ENCODE data around the gene MLC1.

Gene MLC1

DNA sequence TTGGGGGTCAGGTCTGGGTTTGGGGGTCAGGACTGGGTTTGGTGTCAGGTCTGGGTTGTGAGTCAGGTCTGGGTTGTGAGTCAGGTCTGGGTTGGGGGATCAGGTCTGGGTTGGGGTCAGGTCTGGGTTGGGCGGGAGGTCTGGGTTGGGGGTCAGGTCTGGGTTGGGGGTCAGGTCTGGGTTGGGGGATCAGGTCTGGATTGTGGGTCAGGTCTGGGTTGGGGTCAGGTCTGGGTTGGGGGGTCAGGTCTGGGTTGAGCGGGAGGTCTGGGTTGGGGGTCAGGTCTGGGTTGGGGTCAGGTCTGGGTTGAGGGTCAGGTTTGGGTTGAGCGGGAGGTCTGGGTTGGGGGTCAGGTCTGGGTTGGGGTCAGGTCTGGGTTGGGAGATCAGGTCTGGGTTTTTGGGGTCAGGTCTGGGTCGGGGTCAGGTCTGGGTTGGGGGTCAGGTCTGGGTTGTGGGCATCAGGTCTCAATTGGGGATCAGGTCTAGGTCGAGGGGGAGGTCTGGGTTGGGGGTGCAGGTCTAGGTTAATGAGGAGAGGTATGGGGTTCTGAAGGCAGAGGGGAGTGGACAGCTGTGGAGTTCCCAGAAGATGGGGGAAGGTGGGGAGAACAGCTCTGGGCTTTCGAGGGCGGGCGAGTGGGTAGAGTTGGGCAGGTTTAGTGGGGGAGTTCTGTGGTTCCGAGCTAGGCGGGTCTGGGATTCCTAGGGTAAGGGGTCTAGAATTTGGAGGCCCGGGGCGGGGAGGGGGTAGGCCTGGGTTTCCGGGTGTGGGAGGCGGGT is 27.8 kb downstream of the MLC1 start:
- TF ChIP-seq, protein P1, sequence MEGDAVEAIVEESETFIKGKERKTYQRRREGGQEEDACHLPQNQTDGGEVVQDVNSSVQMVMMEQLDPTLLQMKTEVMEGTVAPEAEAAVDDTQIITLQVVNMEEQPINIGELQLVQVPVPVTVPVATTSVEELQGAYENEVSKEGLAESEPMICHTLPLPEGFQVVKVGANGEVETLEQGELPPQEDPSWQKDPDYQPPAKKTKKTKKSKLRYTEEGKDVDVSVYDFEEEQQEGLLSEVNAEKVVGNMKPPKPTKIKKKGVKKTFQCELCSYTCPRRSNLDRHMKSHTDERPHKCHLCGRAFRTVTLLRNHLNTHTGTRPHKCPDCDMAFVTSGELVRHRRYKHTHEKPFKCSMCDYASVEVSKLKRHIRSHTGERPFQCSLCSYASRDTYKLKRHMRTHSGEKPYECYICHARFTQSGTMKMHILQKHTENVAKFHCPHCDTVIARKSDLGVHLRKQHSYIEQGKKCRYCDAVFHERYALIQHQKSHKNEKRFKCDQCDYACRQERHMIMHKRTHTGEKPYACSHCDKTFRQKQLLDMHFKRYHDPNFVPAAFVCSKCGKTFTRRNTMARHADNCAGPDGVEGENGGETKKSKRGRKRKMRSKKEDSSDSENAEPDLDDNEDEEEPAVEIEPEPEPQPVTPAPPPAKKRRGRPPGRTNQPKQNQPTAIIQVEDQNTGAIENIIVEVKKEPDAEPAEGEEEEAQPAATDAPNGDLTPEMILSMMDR (IDR thresholded peaks at IDR 0.05; ENCODE audit: poor library complexity, severe bottlenecking), result no peak
- no peak for ATAC-seq (ENCODE audit: low read depth)
- Histone ChIP-seq H3K4me3 (ENCODE audit: severe bottlenecking) (no peak overlapping the region), H3K4me1 (ENCODE audit: insufficient read depth, poor library complexity, severe bottlenecking) (no peaks in the 10 kb centered on the region), H3K9me3 (ENCODE audit: severe bottlenecking) (no peaks in the 10 kb centered on the region), H3K36me3 (ENCODE audit: low read depth) (no peaks in the 10 kb centered on the region), H3K27ac (ENCODE audit: poor library complexity, severe bottlenecking) (no peak overlapping the region), H3K27me3 (ENCODE audit: insufficient read depth, poor library complexity, severe bottlenecking) (peaks cover 22% of the 10 kb centered on the region)
- DNase-seq (ENCODE audit: low spot score), result no peak

DNA sequence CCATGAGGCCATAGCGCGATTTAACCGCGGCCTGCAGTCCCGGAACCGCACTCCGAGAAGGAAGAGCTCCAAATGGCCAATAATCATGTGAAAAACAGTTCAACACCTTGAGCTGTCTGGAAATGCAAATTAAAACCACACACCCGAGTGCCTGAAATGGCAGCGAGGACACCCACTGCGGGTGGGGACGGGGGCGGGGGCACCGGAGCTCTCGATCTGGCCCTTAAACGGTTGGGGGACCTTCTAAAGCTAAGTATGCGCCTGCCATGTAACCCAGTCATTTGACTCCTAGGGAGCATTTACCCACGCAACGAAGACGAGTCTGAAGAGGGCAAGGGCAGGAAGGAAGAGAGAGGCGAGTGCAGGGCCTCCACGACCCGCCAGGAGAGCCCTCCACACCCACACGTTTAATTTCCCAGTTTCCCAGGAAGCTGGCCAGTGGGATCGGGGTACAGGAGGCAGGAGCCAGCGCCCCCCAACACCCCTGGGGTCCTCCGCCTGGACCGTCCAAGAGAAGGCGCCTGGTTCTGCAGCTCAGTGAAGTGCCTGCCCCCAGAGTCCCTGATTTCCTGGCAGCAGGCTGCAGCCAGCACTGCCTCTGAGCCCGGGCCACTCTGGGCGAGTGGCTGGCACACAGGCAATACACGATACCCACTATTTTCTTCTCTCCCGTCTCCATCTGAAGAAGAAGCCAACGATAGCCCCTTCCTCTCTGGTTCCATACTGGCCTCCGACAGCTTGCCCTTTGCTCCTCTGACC is 28.8 kb downstream of the MLC1 start:
- ATAC-seq (ENCODE audit: low read depth) (no peak), DNase-seq (ENCODE audit: low spot score) (no peak)
- Histone ChIP-seq H3K36me3 (ENCODE audit: low read depth) (no peaks in the 10 kb centered on the region), H3K27ac (ENCODE audit: poor library complexity, severe bottlenecking) (no peak overlapping the region), H3K27me3 (ENCODE audit: insufficient read depth, poor library complexity, severe bottlenecking) (peaks cover 22% of the 10 kb centered on the region), H3K4me3 (ENCODE audit: severe bottlenecking) (no peak overlapping the region), H3K4me1 (ENCODE audit: insufficient read depth, poor library complexity, severe bottlenecking) (no peaks in the 10 kb centered on the region), H3K9me3 (ENCODE audit: severe bottlenecking) (no peaks in the 10 kb centered on the region)
- TF ChIP-seq, protein P1 (IDR thresholded peaks at IDR 0.05; ENCODE audit: poor library complexity, severe bottlenecking), result no peak

DNA sequence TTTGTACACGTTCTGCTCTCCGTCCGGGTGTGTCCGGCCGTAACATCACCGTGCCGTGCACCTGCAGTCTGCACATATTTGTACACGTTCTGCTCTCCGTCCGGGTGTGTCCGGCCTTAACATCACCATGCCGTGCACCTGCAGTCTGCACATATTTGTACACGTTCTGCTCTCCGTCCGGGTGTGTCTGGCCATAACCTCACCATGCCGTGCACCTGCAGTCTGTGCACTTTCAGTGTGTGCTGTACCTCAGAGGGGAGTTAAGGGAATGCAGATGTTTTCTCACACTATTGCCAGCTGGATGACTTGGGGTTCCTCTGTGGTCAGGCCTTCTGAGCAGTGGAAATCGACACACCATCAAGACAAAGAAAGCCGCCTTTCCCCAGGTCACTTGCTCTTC is 31.4 kb downstream of the MLC1 start:
- TF ChIP-seq, protein P1 (IDR thresholded peaks at IDR 0.05; ENCODE audit: poor library complexity, severe bottlenecking), result no peak
- Histone ChIP-seq H3K4me1 (ENCODE audit: insufficient read depth, poor library complexity, severe bottlenecking) (no peaks in the 10 kb centered on the region), H3K27me3 (ENCODE audit: insufficient read depth, poor library complexity, severe bottlenecking) (peaks cover 9% of the 10 kb centered on the region)

DNA sequence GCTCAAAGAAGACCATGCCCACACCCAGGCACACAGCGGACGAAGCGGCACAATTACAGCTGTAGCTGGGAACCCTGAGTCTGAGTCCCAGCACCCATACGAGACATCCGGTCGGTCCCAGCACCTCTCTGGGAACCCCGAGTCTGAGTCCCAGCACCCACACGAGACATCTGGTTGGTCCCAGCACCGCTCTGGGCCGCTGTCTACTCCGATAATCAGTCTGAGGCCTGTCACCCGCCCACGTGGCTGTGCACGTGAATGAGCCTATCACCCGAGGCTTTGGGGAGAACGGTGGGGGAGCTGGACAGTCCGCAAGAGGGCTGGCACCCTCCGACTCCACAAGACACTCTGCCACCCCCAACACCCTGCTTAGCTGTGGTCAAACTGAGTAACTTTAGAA is 33.3 kb downstream of the MLC1 start:
- Histone ChIP-seq H3K36me3 (ENCODE audit: low read depth) (no peaks in the 10 kb centered on the region), H3K27ac (ENCODE audit: poor library complexity, severe bottlenecking) (no peak overlapping the region), H3K4me1 (ENCODE audit: insufficient read depth, poor library complexity, severe bottlenecking) (no peaks in the 10 kb centered on the region), H3K9me3 (ENCODE audit: severe bottlenecking) (no peaks in the 10 kb centered on the region), H3K27me3 (ENCODE audit: insufficient read depth, poor library complexity, severe bottlenecking) (no peaks in the 10 kb centered on the region), H3K4me3 (ENCODE audit: severe bottlenecking) (no peak overlapping the region)
- DNase-seq (ENCODE audit: low spot score) (no peak), ATAC-seq (ENCODE audit: low read depth) (no peak)
- TF ChIP-seq, protein P1 (IDR thresholded peaks at IDR 0.05; ENCODE audit: poor library complexity, severe bottlenecking), result no peak

More for the DNA sequence above, 31.4 kb downstream of the MLC1 start:
- DNase-seq (ENCODE audit: low spot score) (no peak), ATAC-seq (ENCODE audit: low read depth) (no peak)
- Histone ChIP-seq H3K4me3 (ENCODE audit: severe bottlenecking) (no peak overlapping the region), H3K36me3 (ENCODE audit: low read depth) (no peaks in the 10 kb centered on the region), H3K27ac (ENCODE audit: poor library complexity, severe bottlenecking) (no peak overlapping the region), H3K9me3 (ENCODE audit: severe bottlenecking) (no peaks in the 10 kb centered on the region)

Measured in RWPE2 (cell line).